Ascending aorta (tissue), 2 donors: ENCODE results near the gene CEACAM21. TPM values are rescaled to one million over a fixed set of nuclear protein-coding genes. Genes with fewer than 3 reads are reported as not detected.

Experiments
- DNase-seq, 2 donors: peaks; one replicate each; pipeline ENCODE4 v3.0.0-alpha.2; 2019; ENCODE audit warnings: low spot score in 2 of 2
- H3K27ac ChIP-seq, 2 donors: fragments of 200-600 bp; sonication (generic); one replicate each; pipeline ENCODE4 v1.5.1; 2016 to 2017; ENCODE audit warnings: mild to moderate bottlenecking in 1 of 2
- H3K27me3 ChIP-seq: fragments of 200-600 bp; sonication (generic); one replicate; pipeline ENCODE4 v1.5.1; 2017
- H3K36me3 ChIP-seq, 2 donors: fragments of 200-600 bp; sonication (generic); one replicate each; pipeline ENCODE4 v1.5.1; 2016
- H3K4me1 ChIP-seq, 2 donors: fragments of 200-600 bp; sonication (generic); one replicate each; pipeline ENCODE4 v1.5.1; 2016 to 2017; ENCODE audit warnings: mild to moderate bottlenecking in 1 of 2
- H3K4me3 ChIP-seq, 2 donors: fragments of 200-600 bp; sonication (generic); one replicate each; pipeline ENCODE4 v1.5.1; 2016 to 2017; ENCODE audit warnings: mild to moderate bottlenecking in 1 of 2
- H3K9me3 ChIP-seq, 2 donors: fragments of 200-600 bp; sonication (generic); one replicate each; pipeline ENCODE4 v1.5.1; 2016
- intact Hi-C: fragments of 100-400 bp; cut with DNase I; formaldehyde crosslinking; loops from one replicate; pipeline ENCODE4 v1.15.1; 2023
- total RNA-seq: library from RNA; depleted of rRNA; stranded (reverse); fragments of >200 nt; gene quantifications from one replicate; pipeline ENCODE4 v1.1.0, GENCODE V29; 2016
- TF ChIP-seq, protein P1 (sequence below), 3 experiments: fragments of 200-600 bp in 2 of 3; fragments of 450-650 bp in 1 of 3; sonication (generic) in 2 of 3; IDR thresholded peaks; one replicate each; pipeline ENCODE4 v1.5.1; 2016 to 2019; ENCODE audit warnings: antibody characterized with exemption in 3 of 3, mild to moderate bottlenecking in 1 of 3, moderate library complexity in 1 of 3

CEACAM21 gene
- total RNA-seq, 1 donor from 2014 or later: not detected

DNA sequence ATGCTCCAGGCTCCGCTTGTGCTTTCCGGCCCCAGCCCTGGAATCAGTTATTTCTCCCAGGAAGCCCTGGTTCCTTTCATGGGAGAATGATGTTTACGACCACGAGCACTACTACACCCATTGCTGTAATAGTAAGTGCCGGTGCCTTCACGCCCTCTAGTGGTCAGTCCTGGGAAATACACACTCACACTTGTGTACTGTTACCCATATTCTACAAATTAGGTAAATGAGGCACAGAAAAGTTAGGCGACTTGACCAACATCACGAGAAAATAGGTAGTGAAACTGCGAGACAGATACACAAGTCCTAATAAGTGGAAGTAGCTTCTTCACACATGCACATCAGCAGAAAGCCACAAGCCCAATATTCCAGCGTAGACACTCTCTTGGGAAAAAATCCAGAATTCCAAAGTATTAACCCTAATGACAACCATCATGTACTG is 21.7 kb downstream of the CEACAM21 start:
- H3K27ac ChIP-seq: no peak overlapping the region
- H3K27me3 ChIP-seq: no peaks in the 10 kb centered on the region
- H3K9me3 ChIP-seq: peaks cover 0 to 6% of the 10 kb centered on the region in 2 donors
- TF ChIP-seq, protein P1, sequence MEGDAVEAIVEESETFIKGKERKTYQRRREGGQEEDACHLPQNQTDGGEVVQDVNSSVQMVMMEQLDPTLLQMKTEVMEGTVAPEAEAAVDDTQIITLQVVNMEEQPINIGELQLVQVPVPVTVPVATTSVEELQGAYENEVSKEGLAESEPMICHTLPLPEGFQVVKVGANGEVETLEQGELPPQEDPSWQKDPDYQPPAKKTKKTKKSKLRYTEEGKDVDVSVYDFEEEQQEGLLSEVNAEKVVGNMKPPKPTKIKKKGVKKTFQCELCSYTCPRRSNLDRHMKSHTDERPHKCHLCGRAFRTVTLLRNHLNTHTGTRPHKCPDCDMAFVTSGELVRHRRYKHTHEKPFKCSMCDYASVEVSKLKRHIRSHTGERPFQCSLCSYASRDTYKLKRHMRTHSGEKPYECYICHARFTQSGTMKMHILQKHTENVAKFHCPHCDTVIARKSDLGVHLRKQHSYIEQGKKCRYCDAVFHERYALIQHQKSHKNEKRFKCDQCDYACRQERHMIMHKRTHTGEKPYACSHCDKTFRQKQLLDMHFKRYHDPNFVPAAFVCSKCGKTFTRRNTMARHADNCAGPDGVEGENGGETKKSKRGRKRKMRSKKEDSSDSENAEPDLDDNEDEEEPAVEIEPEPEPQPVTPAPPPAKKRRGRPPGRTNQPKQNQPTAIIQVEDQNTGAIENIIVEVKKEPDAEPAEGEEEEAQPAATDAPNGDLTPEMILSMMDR (IDR thresholded peaks at IDR 0.05): peak; percentile 47 to 80 (median 78)
- H3K4me3 ChIP-seq: no peak overlapping the region
- H3K36me3 ChIP-seq: no peaks in the 10 kb centered on the region
- intact Hi-C loops: no loop called here
- no peaks in the 10 kb centered on the region for H3K4me1 ChIP-seq
- DNase-seq: peak in 1 of 2 donors; percentile 83

DNA sequence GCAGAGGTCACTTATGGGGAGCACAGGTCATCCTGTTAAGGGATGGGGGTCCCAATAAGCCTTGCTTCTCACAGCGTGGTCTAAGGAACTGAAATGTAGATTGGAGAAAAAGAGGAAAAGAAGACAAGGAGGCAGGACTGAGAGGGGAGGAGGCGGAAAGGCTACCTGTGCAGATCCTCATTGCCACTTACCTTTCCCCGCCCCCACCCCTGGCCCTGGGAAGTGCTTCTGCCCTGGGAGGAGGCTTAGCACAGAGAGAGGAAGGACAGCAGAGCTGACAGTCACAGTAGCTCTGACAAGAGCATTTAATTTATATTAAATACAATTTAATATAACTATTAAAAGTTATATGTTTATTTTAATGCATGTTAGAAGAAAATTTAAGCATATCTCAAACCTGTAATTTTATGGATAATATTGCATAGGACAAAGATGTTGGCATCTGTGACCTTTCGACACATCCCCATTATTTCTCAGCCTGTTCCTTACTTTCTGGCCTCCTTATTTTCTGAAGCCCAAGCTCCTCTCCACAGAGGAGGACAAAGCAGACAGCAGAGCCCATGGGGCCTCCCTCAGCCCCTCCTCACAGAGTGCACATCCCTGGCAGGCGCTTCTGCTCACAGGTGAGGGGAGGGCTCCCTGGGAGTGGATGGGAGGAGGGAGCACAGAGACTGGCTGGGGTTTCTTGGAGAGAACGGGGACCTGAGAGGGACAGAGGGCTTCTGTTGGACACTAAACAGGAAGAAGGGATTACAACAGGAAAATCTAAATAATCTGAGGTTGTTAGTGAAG is 23.4 kb downstream of the CEACAM21 start:
- intact Hi-C loops: no loop called here
- Histone ChIP-seq H3K4me1 (no peaks in the 10 kb centered on the region), H3K4me3 (no peak overlapping the region), H3K9me3 (no peaks in the 10 kb centered on the region), H3K36me3 (no peaks in the 10 kb centered on the region), H3K27me3 (no peaks in the 10 kb centered on the region), H3K27ac (no peak overlapping the region)
- TF ChIP-seq, protein P1 (IDR thresholded peaks at IDR 0.05): no peak
- no peak for DNase-seq

DNA sequence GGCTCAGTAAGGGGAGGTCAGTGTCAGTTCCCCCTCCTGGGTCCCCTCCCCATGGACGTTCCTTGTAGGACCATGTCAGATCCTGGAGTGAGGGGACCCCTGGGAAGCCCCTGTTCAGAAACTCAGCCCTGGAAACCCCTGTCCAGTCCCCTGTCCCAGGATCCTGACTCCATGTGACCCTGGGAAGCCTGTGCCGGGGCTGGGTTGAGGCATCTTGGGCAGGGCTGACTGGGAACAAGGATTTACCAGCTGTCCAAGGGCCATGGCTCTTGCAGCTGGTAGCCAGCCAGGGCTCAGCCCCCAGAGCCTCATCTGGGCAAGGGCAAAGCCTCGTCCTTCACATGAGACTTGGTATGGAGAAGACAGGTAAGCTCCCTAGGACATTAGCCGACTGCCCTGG is 25.8 kb downstream of the CEACAM21 start:
- Histone ChIP-seq H3K9me3 (no peaks in the 10 kb centered on the region), H3K27ac (no peak overlapping the region), H3K4me3 (no peak overlapping the region), H3K27me3 (no peaks in the 10 kb centered on the region), H3K36me3 (no peaks in the 10 kb centered on the region), H3K4me1 (no peaks in the 10 kb centered on the region)
- TF ChIP-seq, protein P1 (IDR thresholded peaks at IDR 0.05): no peak
- DNase-seq: no peak
- intact Hi-C loops: no loop called here

DNA sequence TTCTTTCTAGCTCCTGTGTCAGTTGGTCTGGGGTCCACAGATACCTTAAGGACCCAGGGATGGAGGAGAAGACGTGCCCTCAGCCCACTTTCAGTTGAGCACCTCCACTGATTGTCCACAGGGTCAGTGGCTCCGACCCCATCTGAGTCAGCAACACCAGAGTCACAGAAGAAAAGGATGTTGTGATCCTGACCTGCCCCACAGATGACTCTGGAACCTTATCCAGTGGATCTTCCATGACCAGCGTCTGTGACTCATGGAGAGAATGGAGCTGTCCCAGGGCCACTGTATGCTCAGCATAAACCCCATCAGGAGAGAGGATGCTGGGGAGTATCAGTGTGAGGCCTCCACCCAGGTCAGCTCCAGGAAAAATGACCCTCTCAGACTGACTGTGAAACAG is 28.9 kb downstream of the CEACAM21 start:
- no peaks in the 10 kb centered on the region for H3K36me3 ChIP-seq
- H3K27me3 ChIP-seq: no peaks in the 10 kb centered on the region
- no peaks in the 10 kb centered on the region for H3K4me1 ChIP-seq
- TF ChIP-seq, protein P1 (IDR thresholded peaks at IDR 0.05): no peak
- H3K27ac ChIP-seq: no peak overlapping the region
- no peak overlapping the region for H3K4me3 ChIP-seq
- intact Hi-C loops: no loop called here
- DNase-seq: no peak
- no peaks in the 10 kb centered on the region for H3K9me3 ChIP-seq

DNA sequence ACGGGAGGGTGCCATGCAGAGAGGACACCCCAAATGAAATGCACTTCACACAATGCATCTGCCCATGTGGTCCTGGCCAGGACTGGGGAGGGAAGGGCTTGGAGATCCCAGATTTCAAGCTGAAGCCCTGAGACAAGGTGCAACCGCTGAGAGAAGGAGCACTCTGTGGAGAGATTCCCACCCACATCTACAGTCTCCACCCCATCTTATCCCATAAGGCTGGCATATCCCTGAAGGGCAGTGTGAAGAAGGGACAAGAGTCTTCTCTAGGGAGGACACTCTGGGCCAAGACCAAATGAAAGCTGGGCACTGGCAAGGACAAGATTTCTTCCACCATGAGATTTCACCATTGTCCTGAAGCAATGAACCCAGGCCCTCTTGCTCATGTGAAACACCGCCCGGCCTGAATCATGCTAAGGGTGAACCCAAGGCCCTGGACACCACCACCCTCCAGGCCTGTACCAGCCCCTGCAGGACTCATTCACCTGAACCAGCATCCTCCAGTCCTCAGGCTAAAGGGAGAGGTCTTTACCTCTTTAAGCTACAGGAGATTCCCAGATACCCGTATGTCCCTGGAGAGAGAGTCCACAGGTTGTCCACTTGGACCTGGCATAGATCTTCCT is 30.4 kb downstream of the CEACAM21 start:
- H3K27me3 ChIP-seq: no peaks in the 10 kb centered on the region
- intact Hi-C loops: no loop called here
- H3K9me3 ChIP-seq: no peaks in the 10 kb centered on the region
- no peaks in the 10 kb centered on the region for H3K4me1 ChIP-seq
- TF ChIP-seq, protein P1 (IDR thresholded peaks at IDR 0.05): no peak
- DNase-seq: no peak
- no peaks in the 10 kb centered on the region for H3K36me3 ChIP-seq
- H3K4me3 ChIP-seq: no peak overlapping the region
- H3K27ac ChIP-seq: no peak overlapping the region
